B cell (primary cell): ENCODE data around the gene CES4A.

Experiments
- EZH2 ChIP-seq: IDR thresholded peaks from 2 replicates; pipeline ENCODE4 v1.6.1; 2012; ENCODE audit warnings: borderline replicate concordance, low read depth, mild to moderate bottlenecking, moderate library complexity, low read length; ENCODE audit not compliant: insufficient read depth, poor library complexity, severe bottlenecking
- TF ChIP-seq, protein P1 (sequence below): fragments of 200-600 bp; IDR thresholded peaks from one replicate; pipeline ENCODE4 v1.8.0; 2022; ENCODE audit warnings: antibody characterized with exemption, mild to moderate bottlenecking

DNA sequence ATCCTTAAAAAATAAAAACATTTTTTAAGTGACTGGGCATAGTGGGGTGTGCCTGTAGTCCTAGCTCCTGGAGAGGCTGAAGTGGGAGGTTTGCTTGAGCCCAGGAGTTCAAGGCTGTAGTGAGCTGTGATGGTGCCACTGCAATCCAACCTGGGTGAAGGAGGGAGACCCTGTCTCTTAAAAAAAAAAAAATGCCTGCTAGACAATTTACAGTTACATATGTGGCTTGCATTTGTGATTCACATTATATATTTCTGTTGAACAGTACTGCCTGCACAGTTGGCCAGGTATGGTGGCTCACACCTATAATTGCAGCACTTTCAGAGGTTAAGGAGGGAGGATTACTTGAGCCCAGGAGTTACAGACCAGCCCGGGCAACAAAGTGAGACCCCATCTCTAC, 64.0 kb downstream of the CES4A start:
- TF ChIP-seq, protein P1, sequence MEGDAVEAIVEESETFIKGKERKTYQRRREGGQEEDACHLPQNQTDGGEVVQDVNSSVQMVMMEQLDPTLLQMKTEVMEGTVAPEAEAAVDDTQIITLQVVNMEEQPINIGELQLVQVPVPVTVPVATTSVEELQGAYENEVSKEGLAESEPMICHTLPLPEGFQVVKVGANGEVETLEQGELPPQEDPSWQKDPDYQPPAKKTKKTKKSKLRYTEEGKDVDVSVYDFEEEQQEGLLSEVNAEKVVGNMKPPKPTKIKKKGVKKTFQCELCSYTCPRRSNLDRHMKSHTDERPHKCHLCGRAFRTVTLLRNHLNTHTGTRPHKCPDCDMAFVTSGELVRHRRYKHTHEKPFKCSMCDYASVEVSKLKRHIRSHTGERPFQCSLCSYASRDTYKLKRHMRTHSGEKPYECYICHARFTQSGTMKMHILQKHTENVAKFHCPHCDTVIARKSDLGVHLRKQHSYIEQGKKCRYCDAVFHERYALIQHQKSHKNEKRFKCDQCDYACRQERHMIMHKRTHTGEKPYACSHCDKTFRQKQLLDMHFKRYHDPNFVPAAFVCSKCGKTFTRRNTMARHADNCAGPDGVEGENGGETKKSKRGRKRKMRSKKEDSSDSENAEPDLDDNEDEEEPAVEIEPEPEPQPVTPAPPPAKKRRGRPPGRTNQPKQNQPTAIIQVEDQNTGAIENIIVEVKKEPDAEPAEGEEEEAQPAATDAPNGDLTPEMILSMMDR = no peak
- no peak for TF ChIP-seq EZH2
